Activated CD4-positive, alpha-beta T cell treated with anti-CD3 and anti-CD28 coated beads, Interleukin-2, amount 10 ng/mL, durations not matched to agents 7 days and 5 days (primary cell): ENCODE results near the gene LAT. TPM values are rescaled to one million over a fixed set of nuclear protein-coding genes. Genes with fewer than 3 reads are reported as not detected.
"Not testable (repeated sequence)": the region's sequence is repeated elsewhere in the genome, so short reads cannot be mapped to it uniquely, and the experiment has no call there.

Experiments used
- CTCF ChIA-PET: fragments of 350-600 bp; sonication (Branson Sonifier 250); formaldehyde crosslinking; loops from one replicate; lab custom pipeline; 2021; ENCODE audit warnings: antibody characterized with exemption; lab: Charles Lee
- POLR2A ChIA-PET: fragments of 350-600 bp; sonication (Branson Sonifier 250); formaldehyde crosslinking; loops from one replicate; lab custom pipeline; 2021; ENCODE audit warnings: antibody characterized with exemption; lab: Charles Lee
- DNase-seq: peaks from one replicate; pipeline ENCODE4 v3.0.0-alpha.2; 2020
- H3K27ac Mint-ChIP-seq: one replicate; pipeline ENCODE4 v1.8.0; 2021; ENCODE audit warnings: mild to moderate bottlenecking, moderate library complexity, mixed read lengths
- H3K27me3 Mint-ChIP-seq: one replicate; pipeline ENCODE4 v1.8.0; 2021; ENCODE audit warnings: mixed read lengths
- H3K36me3 Mint-ChIP-seq: one replicate; pipeline ENCODE4 v1.8.0; 2021; ENCODE audit warnings: low read depth, mixed read lengths
- H3K4me1 Mint-ChIP-seq: one replicate; pipeline ENCODE4 v1.8.0; 2021; ENCODE audit warnings: mixed read lengths
- H3K4me3 Mint-ChIP-seq: one replicate; pipeline ENCODE4 v1.8.0; 2021; ENCODE audit warnings: mild to moderate bottlenecking, moderate library complexity, mixed read lengths
- H3K9me3 Mint-ChIP-seq: one replicate; pipeline ENCODE4 v1.8.0; 2021; ENCODE audit warnings: mixed read lengths
- total RNA-seq, 2 experiments: library from RNA; stranded (reverse); gene quantifications; one replicate each; pipeline ENCODE4 v1.2.3, GENCODE V29; 2021

The LAT gene
- total RNA-seq, 2 experiments from 2014 or later, result 365 to 379 TPM

DNA sequence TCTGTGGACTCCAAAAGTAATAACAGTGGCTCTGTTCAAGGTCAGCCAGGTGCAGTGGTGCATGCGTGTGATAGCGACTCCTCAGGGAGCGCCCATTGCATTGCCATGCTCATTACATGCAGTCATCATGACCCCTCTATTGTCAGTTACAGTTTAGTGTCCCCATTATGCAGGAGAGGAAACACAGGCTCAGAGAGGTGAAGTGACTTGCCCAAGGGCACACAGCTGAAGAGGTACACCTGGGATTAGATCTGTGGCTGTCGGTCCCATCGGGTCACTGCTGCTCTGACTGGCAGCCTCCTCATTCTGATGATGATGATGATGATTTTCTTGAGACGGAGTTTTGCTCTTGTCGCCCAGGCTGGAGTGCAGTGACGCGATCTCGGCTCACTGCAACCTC is 7.6 kb downstream of the LAT start:
- H3K4me3 Mint-ChIP-seq, result no peak overlapping the region
- ChIA-PET CTCF (interaction anchor here (1.1 to 1.8 kb wide), 4 partner anchors 10 to 49 kb away, joined by 3 to 6 read pairs (median 4); no protein-coding TSS in a partner anchor), POLR2A (no interaction called here)
- H3K4me1 Mint-ChIP-seq, result peaks cover 48% of the 10 kb centered on the region
- H3K27ac Mint-ChIP-seq, result peak overlapping the region; percentile 62
- DNase-seq, result no peak
- peaks cover 43% of the 10 kb centered on the region for H3K36me3 Mint-ChIP-seq
- no peaks in the 10 kb centered on the region for H3K27me3 Mint-ChIP-seq
- peaks cover 2% of the 10 kb centered on the region for H3K9me3 Mint-ChIP-seq

DNA sequence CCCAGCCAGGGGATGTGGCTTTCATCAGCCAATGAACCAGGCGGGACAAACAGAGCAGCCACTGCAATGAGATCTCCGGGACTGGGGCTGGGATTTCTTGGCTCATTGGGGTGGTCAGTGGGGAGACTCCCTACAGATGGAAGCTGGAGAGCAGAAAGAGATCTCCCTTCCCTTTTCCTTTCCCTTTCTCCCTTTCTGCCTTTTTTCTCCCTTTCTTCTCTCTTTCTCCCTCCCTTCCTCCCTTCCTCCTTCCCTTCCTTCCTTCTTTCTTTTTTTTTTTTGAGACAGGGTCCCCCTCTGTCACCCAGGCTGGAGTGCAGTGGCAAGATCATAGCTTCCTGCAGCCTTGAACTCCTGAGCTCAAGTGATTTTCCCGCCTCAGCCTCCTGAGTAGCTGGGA is 14.0 kb downstream of the LAT start:
- DNase-seq, result no peak
- H3K4me3 Mint-ChIP-seq, result no peak overlapping the region
- H3K27ac Mint-ChIP-seq, result no peak overlapping the region
- peaks cover 9% of the 10 kb centered on the region for H3K4me1 Mint-ChIP-seq
- no peaks in the 10 kb centered on the region for H3K27me3 Mint-ChIP-seq
- CTCF ChIA-PET, result interaction anchor here (0.6 to 1.9 kb wide), 5 partner anchors 8 to 58 kb away, joined by 3 to 14 read pairs (median 3); no protein-coding TSS in a partner anchor
- POLR2A ChIA-PET, result no interaction called here
- no peaks in the 10 kb centered on the region for H3K9me3 Mint-ChIP-seq
- no peaks in the 10 kb centered on the region for H3K36me3 Mint-ChIP-seq

DNA sequence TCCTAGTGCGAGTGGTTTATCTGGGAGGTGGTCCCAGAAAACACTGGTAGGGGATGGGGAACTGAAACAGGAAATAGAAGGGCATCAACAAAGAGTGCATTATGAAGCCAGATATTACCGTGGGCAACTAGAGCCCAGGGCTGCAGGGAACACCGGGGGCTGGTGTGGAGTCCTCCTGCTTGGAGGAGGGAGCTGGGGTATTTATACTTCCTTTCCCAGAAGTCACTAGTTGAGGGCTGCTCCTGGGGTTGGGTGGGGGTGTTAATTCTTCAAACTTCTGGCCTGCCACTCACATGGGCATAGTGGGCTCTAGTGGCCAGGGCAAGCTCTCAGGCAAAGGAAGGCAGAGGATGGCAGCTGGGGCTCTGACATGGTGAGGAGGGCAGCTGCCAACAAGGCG is 14.7 kb downstream of the LAT start:
- CTCF ChIA-PET, result interaction anchor here (1.1 to 1.9 kb wide), 3 partner anchors 12 to 58 kb away, joined by 3 to 14 read pairs (median 4); no protein-coding TSS in a partner anchor
- H3K4me1 Mint-ChIP-seq, result peaks cover 9% of the 10 kb centered on the region
- no peak overlapping the region for H3K27ac Mint-ChIP-seq
- H3K4me3 Mint-ChIP-seq, result no peak overlapping the region
- no peaks in the 10 kb centered on the region for H3K36me3 Mint-ChIP-seq
- POLR2A ChIA-PET, result no interaction called here
- no peaks in the 10 kb centered on the region for H3K9me3 Mint-ChIP-seq
- DNase-seq, result no peak
- no peaks in the 10 kb centered on the region for H3K27me3 Mint-ChIP-seq

DNA sequence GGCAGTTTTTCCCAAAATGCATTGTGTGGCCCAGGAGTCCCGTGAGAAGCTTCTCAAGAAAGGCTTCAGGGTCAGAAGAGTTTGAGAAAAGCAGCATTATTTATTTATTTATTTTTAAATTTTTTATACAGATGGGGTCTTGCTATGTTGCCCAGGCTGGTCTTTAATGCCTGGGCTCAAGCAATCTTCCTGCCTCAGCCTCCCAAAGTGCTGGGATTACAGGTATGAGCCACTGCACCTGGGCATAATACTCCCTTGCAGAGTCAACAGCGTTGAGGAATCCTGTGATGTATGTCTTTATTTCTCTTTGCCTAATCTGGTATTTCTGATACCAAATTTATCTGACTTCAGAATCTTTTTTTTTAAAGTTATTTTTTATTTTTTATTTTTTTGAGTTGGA is 15.2 kb downstream of the LAT start:
- H3K27me3 Mint-ChIP-seq, result no peaks in the 10 kb centered on the region
- no peak overlapping the region for H3K4me3 Mint-ChIP-seq
- ChIA-PET POLR2A (no interaction called here), CTCF (interaction anchor here (1.1 to 1.5 kb wide), 2 partner anchors 14 to 59 kb away, joined by 3 to 4 read pairs; no protein-coding TSS in a partner anchor)
- H3K27ac Mint-ChIP-seq, result no peak overlapping the region
- DNase-seq, result no peak
- H3K4me1 Mint-ChIP-seq, result peaks cover 9% of the 10 kb centered on the region
- no peaks in the 10 kb centered on the region for H3K9me3 Mint-ChIP-seq
- no peaks in the 10 kb centered on the region for H3K36me3 Mint-ChIP-seq

DNA sequence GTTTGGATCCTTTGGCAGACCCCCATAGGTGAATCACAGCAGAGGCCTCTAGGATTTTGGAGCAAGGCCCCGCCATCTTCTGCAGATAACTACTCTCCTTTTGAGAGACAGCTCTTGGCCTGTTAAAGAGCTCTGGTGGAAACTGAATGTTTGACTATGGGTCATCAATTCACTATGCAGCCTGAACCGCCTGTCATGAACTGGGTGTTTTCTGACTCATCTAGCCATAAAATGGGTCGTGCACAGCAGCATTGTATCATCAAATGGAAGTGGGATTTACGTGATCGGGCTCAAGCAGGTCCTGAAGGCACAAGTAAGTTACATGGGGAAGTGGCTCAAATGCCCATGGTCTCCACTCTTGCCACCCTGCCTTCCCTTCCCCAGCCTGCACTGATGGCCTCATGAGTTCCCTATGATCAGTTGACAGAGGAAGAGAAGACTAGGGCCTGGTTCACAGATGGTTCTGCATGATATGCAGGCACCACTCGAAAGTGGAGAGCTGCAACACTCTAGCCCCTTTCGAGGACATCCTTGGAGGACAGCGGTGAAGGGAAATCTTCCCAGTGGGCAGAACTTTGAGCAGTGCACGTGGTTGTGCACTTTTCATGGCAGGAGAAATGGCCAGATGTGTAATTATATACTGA is 19.8 kb downstream of the LAT start:
- POLR2A ChIA-PET, H3K36me3 Mint-ChIP-seq, H3K4me3 Mint-ChIP-seq: not testable (repeated sequence)

DNA sequence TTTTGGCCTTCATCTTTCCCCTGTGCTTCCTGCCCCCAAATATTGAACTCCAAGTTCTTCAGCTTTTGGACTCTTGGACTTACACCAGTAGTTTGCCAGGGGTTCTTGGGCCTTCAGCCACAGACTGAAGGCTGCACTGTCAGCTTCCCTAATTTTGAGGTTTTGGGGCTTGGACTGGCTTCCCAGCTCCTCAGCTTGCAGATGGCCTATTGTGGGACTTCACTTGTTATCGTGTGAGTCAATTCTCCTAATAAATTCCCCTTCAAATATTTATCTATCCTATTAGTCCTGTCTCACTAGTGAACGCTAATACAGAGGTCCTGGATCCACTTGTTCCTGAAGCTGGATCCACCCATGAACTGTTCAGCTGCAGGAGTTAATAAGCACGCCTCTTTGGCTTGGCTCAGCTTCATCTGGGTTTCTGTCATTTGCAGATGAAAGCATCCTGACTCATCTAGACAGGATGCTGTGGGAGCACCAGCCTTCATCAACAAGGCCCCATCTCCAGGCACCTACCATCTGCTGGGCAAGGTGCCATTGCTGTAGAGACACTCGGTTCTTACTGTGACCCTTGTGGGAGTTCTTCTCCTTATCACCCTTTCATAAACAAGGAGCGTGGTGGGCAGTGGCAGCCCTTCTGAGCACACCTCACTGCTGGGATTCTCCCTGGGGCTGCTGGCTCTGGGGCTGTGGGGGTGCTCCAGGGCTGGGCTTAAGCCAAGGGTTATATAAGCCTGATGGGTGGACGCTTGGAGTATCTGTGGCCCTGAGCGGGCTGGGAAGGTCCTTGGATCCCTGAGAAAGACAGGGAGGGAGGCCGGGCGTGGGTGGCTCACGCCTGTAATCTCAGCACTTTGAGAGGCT is 23.1 kb downstream of the LAT start:
- H3K4me3 Mint-ChIP-seq, result peak overlapping the region; percentile 44
- peak overlapping the region; percentile 98 for H3K27ac Mint-ChIP-seq
- peaks cover 6% of the 10 kb centered on the region for H3K36me3 Mint-ChIP-seq
- H3K4me1 Mint-ChIP-seq, result peaks cover 52% of the 10 kb centered on the region
- H3K27me3 Mint-ChIP-seq, result no peaks in the 10 kb centered on the region
- peaks cover 2% of the 10 kb centered on the region for H3K9me3 Mint-ChIP-seq
- DNase-seq, result peak; percentile 83
- ChIA-PET CTCF (interaction anchor here (1.1 to 1.3 kb wide), 2 partner anchors 14 to 16 kb away, joined by 3 to 4 read pairs; no protein-coding TSS in a partner anchor), POLR2A (no interaction called here)

More for the DNA sequence above, 19.8 kb downstream of the LAT start:
- CTCF ChIA-PET, H3K9me3 Mint-ChIP-seq, H3K27ac Mint-ChIP-seq, DNase-seq, H3K27me3 Mint-ChIP-seq: not testable (repeated sequence)
- H3K4me1 Mint-ChIP-seq, result peaks cover 30% of the 10 kb centered on the region

DNA sequence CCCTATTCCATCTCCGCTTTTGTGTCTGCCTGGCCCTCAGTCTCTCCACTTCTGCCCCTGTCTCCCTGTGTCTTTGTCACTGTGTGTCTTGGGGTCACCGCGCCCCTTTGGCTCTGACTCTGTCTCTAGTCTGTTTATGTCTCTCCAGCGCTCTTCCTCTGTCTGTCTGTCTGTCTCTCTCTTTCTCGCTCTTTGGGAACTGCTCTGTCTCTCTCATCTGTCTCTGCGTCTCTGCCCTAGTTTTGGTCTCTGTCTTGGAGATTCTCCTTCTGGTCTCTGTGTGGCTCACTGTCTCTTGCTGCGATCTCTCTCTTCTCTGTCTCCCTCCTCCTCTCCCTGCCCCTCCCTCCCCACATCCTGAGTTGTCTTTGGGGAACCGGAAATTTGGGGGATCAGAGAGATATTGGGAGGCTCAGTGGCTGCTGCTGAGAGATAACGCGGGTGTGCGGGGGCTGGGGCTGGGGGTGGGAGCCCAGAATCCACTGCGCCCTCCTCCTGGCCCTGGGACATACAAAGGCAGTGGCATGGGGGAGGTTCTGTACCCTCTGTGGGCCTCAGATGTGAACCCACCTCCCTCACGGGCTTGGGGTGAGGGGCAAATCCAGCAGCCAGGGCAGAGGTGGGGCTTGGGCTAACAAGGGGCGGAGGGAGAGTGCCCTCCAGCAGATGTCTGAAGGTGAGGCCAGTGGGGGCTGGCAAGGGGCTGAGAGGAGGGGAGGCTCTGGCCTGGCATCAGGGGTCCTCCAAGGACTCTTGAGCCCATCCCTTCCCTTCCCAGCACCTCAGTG is 24.4 kb downstream of the LAT start:
- ChIA-PET POLR2A (no interaction called here), CTCF (interaction anchor here (0.7 to 1.2 kb wide), 2 partner anchors 14 to 16 kb away, joined by 3 to 4 read pairs; no protein-coding TSS in a partner anchor)
- peak; percentile 37 for DNase-seq
- Mint-ChIP-seq H3K9me3 (peaks cover 2% of the 10 kb centered on the region), H3K27me3 (no peaks in the 10 kb centered on the region), H3K4me1 (peaks cover 63% of the 10 kb centered on the region), H3K36me3 (peaks cover 6% of the 10 kb centered on the region), H3K4me3 (peak overlapping the region; percentile 72), H3K27ac (peak overlapping the region; percentile 98)

DNA sequence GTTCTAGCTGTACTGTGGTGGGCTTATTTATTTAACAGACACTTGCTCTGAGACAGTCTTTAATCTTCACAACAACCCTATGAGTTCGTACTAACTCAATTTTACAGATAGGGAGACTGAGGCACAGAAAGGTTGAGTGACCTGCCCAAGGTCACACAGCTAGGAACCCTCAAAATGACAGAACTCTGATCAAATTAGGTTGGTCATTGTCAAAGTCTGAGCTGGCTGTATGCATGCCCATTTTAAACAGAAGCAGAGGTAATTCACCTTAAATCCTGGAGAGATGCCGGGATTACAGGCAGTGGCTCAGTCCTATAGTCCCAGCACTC is 24.9 kb downstream of the LAT start:
- Mint-ChIP-seq H3K27me3 (no peaks in the 10 kb centered on the region), H3K4me3 (no peak overlapping the region)
- DNase-seq, result no peak

DNA sequence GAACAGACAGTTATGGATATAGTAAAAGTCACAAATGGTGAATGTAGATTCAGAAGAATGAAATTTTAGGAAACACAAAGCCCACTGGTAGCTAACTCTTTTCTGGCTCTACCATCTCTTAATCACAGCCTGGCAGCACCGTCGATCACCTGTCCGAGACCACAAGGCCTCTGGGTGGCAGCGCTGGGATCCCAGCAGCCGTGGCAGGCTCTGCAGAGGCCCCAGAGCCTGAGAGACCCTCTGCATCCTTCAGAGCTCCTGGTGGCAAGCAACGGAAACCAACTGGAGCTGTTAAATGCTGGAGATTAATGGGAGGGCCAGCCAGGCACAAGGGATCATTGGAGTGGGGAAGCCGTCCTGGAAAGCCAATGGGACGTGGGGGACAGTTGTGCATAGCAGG is 26.3 kb downstream of the LAT start:
- POLR2A ChIA-PET, result no interaction called here
- Mint-ChIP-seq H3K27me3 (no peaks in the 10 kb centered on the region), H3K4me1 (peaks cover 65% of the 10 kb centered on the region), H3K27ac (peak overlapping the region; percentile 50), H3K9me3 (peaks cover 2% of the 10 kb centered on the region), H3K36me3 (peaks cover 6% of the 10 kb centered on the region), H3K4me3 (no peak overlapping the region)
- CTCF ChIA-PET, result interaction anchor here (0.7 to 1.6 kb wide), 2 partner anchors 10 to 96 kb away, joined by 5 read pairs; no protein-coding TSS in a partner anchor
- no peak for DNase-seq

More for the DNA sequence above, 24.9 kb downstream of the LAT start:
- ChIA-PET CTCF (interaction anchor here (0.7 to 1.2 kb wide), 2 partner anchors 13 to 15 kb away, joined by 3 to 4 read pairs; no protein-coding TSS in a partner anchor), POLR2A (no interaction called here)
- H3K4me1 Mint-ChIP-seq, result peaks cover 67% of the 10 kb centered on the region
- H3K36me3 Mint-ChIP-seq, result peaks cover 6% of the 10 kb centered on the region
- H3K9me3 Mint-ChIP-seq, result peaks cover 2% of the 10 kb centered on the region
- peak overlapping the region; percentile 98 for H3K27ac Mint-ChIP-seq

DNA sequence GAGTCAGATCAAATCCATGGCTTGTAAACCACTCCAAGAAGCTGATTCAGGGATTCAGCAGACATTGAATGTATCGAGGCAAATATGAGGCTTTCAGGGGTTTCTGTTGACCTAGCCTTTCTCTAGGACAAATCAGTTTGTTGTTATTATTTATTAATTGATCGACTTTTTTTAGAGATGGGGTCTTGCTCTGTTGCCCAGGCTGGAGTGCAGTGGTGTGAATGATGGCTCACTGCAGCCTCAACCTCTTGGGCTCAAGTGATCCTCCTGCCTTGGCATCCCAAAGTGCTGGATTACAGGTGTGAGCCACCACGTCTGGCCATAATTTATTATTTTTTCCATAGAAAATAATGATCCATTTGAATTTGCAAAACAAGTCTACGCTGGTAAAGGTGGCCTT is 27.0 kb downstream of the LAT start:
- Mint-ChIP-seq H3K27ac (peak overlapping the region; percentile 96), H3K4me3 (no peak overlapping the region), H3K27me3 (no peaks in the 10 kb centered on the region), H3K4me1 (peaks cover 63% of the 10 kb centered on the region), H3K36me3 (peaks cover 6% of the 10 kb centered on the region), H3K9me3 (peaks cover 2% of the 10 kb centered on the region)
- ChIA-PET CTCF (interaction anchor here (1.6 kb wide), 1 partner anchor 9 kb away, joined by 5 read pairs; no protein-coding TSS in a partner anchor), POLR2A (no interaction called here)
- DNase-seq, result no peak

DNA sequence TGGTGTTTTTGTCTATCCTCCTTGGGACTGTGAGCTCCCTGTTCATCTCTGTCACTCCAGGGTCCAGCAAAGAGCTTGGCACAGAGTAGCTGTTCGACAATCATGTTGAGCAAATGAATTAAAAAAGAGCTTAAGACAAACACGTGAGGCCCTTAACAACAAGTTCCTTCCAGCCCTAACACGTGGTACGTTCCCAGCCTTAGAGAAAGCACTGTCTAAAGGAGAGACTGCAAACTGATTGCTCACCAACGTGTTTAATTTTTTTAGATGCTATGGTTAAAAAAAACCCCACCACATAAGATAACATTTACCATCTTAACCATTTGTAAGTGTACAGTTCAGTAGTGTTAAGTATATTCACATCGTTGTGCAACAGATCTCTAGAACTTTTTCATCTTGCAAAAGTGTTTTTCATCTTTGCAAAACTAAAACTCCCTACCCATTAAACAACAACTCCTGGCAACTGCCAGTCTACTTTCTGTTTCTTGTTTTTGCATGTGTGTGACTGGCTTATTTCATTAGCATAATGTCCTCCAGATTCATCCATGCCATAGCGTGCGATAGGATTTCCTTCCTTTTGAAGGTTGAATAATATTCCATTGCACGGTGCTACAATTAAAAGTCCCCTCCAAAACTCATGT is 28.2 kb downstream of the LAT start:
- peaks cover 57% of the 10 kb centered on the region for H3K4me1 Mint-ChIP-seq
- peaks cover 6% of the 10 kb centered on the region for H3K36me3 Mint-ChIP-seq
- H3K27ac Mint-ChIP-seq, result peak overlapping the region; percentile 96
- CTCF ChIA-PET, result interaction anchor here (1.2 kb wide), 1 partner anchor 39 kb away, joined by 3 read pairs; no protein-coding TSS in a partner anchor
- peak; percentile 53 for DNase-seq
- no peaks in the 10 kb centered on the region for H3K27me3 Mint-ChIP-seq
- POLR2A ChIA-PET, result no interaction called here
- H3K9me3 Mint-ChIP-seq, result no peaks in the 10 kb centered on the region
- no peak overlapping the region for H3K4me3 Mint-ChIP-seq
